DND-41 (cell line): ENCODE data around the gene MRAS.

ENCODE experiments used
- CTCF ChIP-seq: IDR thresholded peaks from 2 replicates; pipeline ENCODE4 v1.5.1; 2012; ENCODE audit warnings: borderline replicate concordance, low read length, moderate library complexity, mild to moderate bottlenecking; ENCODE audit not compliant: poor library complexity, severe bottlenecking; ENCODE audit errors: extremely low read depth
- EZH2 ChIP-seq: IDR thresholded peaks from 3 replicates; pipeline ENCODE4 v1.6.1; 2012; ENCODE audit warnings: borderline replicate concordance, low read depth, mild to moderate bottlenecking, moderate library complexity, low read length, inconsistent platforms; ENCODE audit not compliant: severe bottlenecking

DNA sequence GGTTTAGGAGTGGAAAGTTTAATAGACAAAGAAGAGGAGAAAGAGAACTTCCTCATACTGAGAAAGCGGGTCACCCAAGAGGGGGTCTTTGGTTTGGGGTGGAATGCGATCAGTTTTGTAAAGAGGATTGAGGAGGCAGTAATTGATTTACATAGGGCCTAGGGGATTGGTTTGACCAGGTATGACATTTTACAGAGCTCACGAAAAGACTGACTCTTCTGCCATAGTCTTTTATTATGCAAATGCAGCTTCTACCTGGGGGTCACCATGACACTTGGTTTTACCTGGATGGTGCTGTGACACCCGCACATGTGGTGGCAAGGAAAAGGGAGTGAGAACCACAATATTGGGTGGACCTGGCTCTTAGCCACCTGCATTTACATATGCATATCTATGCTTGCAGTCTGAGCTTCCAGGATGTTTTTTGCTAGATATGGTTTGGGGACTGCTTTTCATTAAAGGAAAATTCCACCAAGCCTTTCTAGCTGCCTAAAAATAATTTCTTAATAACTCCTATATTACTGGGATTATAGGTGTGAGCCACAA, 11.9 kb upstream of the MRAS start:
- no peak for TF ChIP-seq CTCF
- no peak for TF ChIP-seq EZH2
